HEK293 (cell line): Measurements from ENCODE around the gene PCSK2.

ENCODE experiments used
- CTCF ChIA-PET: fragments of 350-600 bp; formaldehyde crosslinking; extraction: SDS; loops from one replicate; lab custom pipeline; 2021; ENCODE audit warnings: antibody characterized with exemption; lab: Yijun Ruan, JAX
- POLR2A ChIA-PET: fragments of 300-600 bp; formaldehyde crosslinking; extraction: SDS; loops from one replicate; lab custom pipeline; 2020; ENCODE audit warnings: antibody characterized with exemption, inconsistent platforms; lab: Yijun Ruan, JAX
- H3K27ac ChIP-seq: fragments of 200-500 bp; sonication (Bioruptor generic); 2 replicates; pipeline ENCODE4 v1.5.1; 2014; ENCODE audit warnings: low read depth, low read length, control low read depth, inconsistent platforms; ENCODE audit errors: extremely low read depth
- H3K36me3 ChIP-seq, 2 experiments: fragments of 200-500 bp in 1 of 2; sonication (Bioruptor generic) in 1 of 2; 1 replicate in 1 of 2; 2 replicates in 1 of 2; pipeline ENCODE4 v1.5.1; 2014 to 2017; ENCODE audit warnings: inconsistent platforms in 2 of 2, low read length in 2 of 2; ENCODE audit not compliant: control insufficient read depth in 2 of 2, insufficient read depth in 1 of 2
- H3K4me1 ChIP-seq: fragments of 200-500 bp; sonication (Bioruptor generic); 2 replicates; pipeline ENCODE4 v1.5.1; 2014; ENCODE audit warnings: mild to moderate bottlenecking, low read length, inconsistent platforms; ENCODE audit not compliant: control insufficient read depth, insufficient read depth
- H3K4me3 ChIP-seq: 2 replicates; pipeline ENCODE4 v1.5.1; 2011; ENCODE audit warnings: low read depth, mild to moderate bottlenecking, control low read depth, low read length, moderate library complexity
- H3K9me3 ChIP-seq: fragments of 200-500 bp; sonication (Bioruptor generic); 2 replicates; pipeline ENCODE4 v1.5.1; 2014; ENCODE audit warnings: low read depth, low read length, inconsistent platforms; ENCODE audit not compliant: control insufficient read depth, insufficient read depth
- AEBP2 ChIP-seq: fragments of 450-650 bp; formaldehyde crosslinking; IDR thresholded peaks from 2 replicates; pipeline ENCODE4 v1.5.1; 2016; ENCODE audit warnings: missing biosample characterization, missing genetic modification characterization, borderline replicate concordance
- ATF2 ChIP-seq: fragments of 450-650 bp; formaldehyde crosslinking; IDR thresholded peaks from 2 replicates; pipeline ENCODE4 v1.5.1; 2016; ENCODE audit warnings: missing biosample characterization, missing genetic modification characterization, low read depth
- HOXD13 ChIP-seq: sonication (generic); formaldehyde crosslinking; IDR thresholded peaks from 2 replicates; pipeline ENCODE4 v1.8.0; 2022; ENCODE audit warnings: missing genetic modification reagents, borderline replicate concordance
- INSM2 ChIP-seq: fragments of 450-650 bp; formaldehyde crosslinking; IDR thresholded peaks from 2 replicates; pipeline ENCODE4 v1.5.1; 2016; ENCODE audit warnings: missing biosample characterization, missing genetic modification characterization
- KLF17 ChIP-seq: fragments of 450-650 bp; formaldehyde crosslinking; IDR thresholded peaks from 2 replicates; pipeline ENCODE4 v1.5.1; 2016; ENCODE audit warnings: missing biosample characterization, missing genetic modification characterization
- YY2 ChIP-seq: fragments of 450-650 bp; formaldehyde crosslinking; IDR thresholded peaks from 2 replicates; pipeline ENCODE4 v1.5.1; 2016; ENCODE audit warnings: missing biosample characterization, missing genetic modification characterization
- ZBTB17 ChIP-seq: fragments of 450-650 bp; formaldehyde crosslinking; IDR thresholded peaks from 2 replicates; pipeline ENCODE4 v1.5.1; 2016; ENCODE audit warnings: missing biosample characterization, missing genetic modification characterization
- ZBTB49 ChIP-seq: fragments of 450-650 bp; formaldehyde crosslinking; IDR thresholded peaks from 2 replicates; pipeline ENCODE4 v1.5.1; 2016; ENCODE audit warnings: missing biosample characterization, missing genetic modification characterization, low read depth
- ZNF138 ChIP-seq: fragments of 450-650 bp; formaldehyde crosslinking; IDR thresholded peaks from 2 replicates; pipeline ENCODE4 v1.5.1; 2016; ENCODE audit warnings: missing biosample characterization, missing genetic modification characterization, borderline replicate concordance
- ZNF157 ChIP-seq: fragments of 450-650 bp; formaldehyde crosslinking; IDR thresholded peaks from 2 replicates; pipeline ENCODE4 v1.5.1; 2016; ENCODE audit warnings: missing biosample characterization, missing genetic modification characterization
- ZNF248 ChIP-seq: fragments of 450-650 bp; formaldehyde crosslinking; IDR thresholded peaks from 2 replicates; pipeline ENCODE4 v1.5.1; 2017; ENCODE audit warnings: missing biosample characterization, missing genetic modification characterization
- ZNF26 ChIP-seq: fragments of 450-650 bp; formaldehyde crosslinking; IDR thresholded peaks from 2 replicates; pipeline ENCODE4 v1.5.1; 2016; ENCODE audit warnings: missing biosample characterization, missing genetic modification characterization
- ZNF311 ChIP-seq: fragments of 450-650 bp; formaldehyde crosslinking; IDR thresholded peaks from 2 replicates; pipeline ENCODE4 v1.5.1; 2017; ENCODE audit warnings: missing biosample characterization, missing genetic modification characterization, borderline replicate concordance
- ZNF324 ChIP-seq: fragments of 450-650 bp; formaldehyde crosslinking; IDR thresholded peaks from 2 replicates; pipeline ENCODE4 v1.5.1; 2016; ENCODE audit warnings: missing biosample characterization, missing genetic modification characterization
- ZNF521 ChIP-seq: fragments of 450-650 bp; formaldehyde crosslinking; IDR thresholded peaks from 2 replicates; pipeline ENCODE4 v1.5.1; 2017; ENCODE audit warnings: missing biosample characterization, mild to moderate bottlenecking, missing genetic modification characterization
- ZNF548 ChIP-seq: fragments of 450-650 bp; formaldehyde crosslinking; IDR thresholded peaks from 2 replicates; pipeline ENCODE4 v1.5.1; 2016; ENCODE audit warnings: missing biosample characterization, missing genetic modification characterization
- ZNF623 ChIP-seq: fragments of 450-650 bp; formaldehyde crosslinking; IDR thresholded peaks from 2 replicates; pipeline ENCODE4 v1.5.1; 2016; ENCODE audit warnings: missing biosample characterization, missing genetic modification characterization
- ZNF658 ChIP-seq: fragments of 450-650 bp; formaldehyde crosslinking; IDR thresholded peaks from 2 replicates; pipeline ENCODE4; 2016; ENCODE audit warnings: missing biosample characterization, missing genetic modification characterization
- ZNF677 ChIP-seq: fragments of 450-650 bp; IDR thresholded peaks from 2 replicates; pipeline ENCODE4 v1.5.0; 2018; ENCODE audit warnings: missing biosample characterization, mild to moderate bottlenecking, missing genetic modification characterization, moderate library complexity
- ZNF776 ChIP-seq: fragments of 450-650 bp; formaldehyde crosslinking; IDR thresholded peaks from 2 replicates; pipeline ENCODE4 v1.5.0; 2017; ENCODE audit warnings: missing biosample characterization, missing genetic modification characterization, borderline replicate concordance
- ZSCAN23 ChIP-seq: fragments of 450-650 bp; formaldehyde crosslinking; IDR thresholded peaks from 2 replicates; pipeline ENCODE4 v1.5.1; 2016; ENCODE audit warnings: missing biosample characterization, missing genetic modification characterization
- ZSCAN4 ChIP-seq: fragments of 450-650 bp; formaldehyde crosslinking; IDR thresholded peaks from 2 replicates; pipeline ENCODE4 v1.5.1; 2017; ENCODE audit warnings: missing biosample characterization, missing genetic modification characterization

The PCSK2 gene

GRCh38 chr20:17365831-17366230 lies 139.0 kb downstream of the PCSK2 start (continued):
- TF ChIP-seq KLF17 (tag by site-specific recombination): no peak
- TF ChIP-seq ZNF776 (tag by site-specific recombination): no peak
- no peak for TF ChIP-seq HOXD13 (CRISPR knock-in tag)
- TF ChIP-seq ZNF311 (tag by site-specific recombination): no peak
- no peak for TF ChIP-seq YY2
- no peak for TF ChIP-seq ZNF623 (tag by site-specific recombination)
- no peak for TF ChIP-seq ZNF324
- no peak for TF ChIP-seq ATF2 (tag by site-specific recombination)
- TF ChIP-seq ZNF658 (tag by site-specific recombination): no peak

GRCh38 chr20:17369506-17369905 lies 142.7 kb downstream of the PCSK2 start:
- POLR2A ChIA-PET: no interaction called here
- H3K4me1 ChIP-seq: no peaks in the 10 kb centered on the region
- no peak overlapping the region for H3K4me3 ChIP-seq
- no peak overlapping the region for H3K27ac ChIP-seq
- no peak for TF ChIP-seq ZNF548
- TF ChIP-seq ZSCAN4: no peak
- no peak for TF ChIP-seq AEBP2 (tag by site-specific recombination)
- no peak for TF ChIP-seq ZBTB17
- H3K36me3 ChIP-seq: no peaks in the 10 kb centered on the region
- no peaks in the 10 kb centered on the region for H3K9me3 ChIP-seq
- CTCF ChIA-PET: no interaction called here

GRCh38 chr20:17372806-17373440 lies 146.1 kb downstream of the PCSK2 start:
- H3K4me3 ChIP-seq: no peak overlapping the region
- H3K9me3 ChIP-seq: no peaks in the 10 kb centered on the region
- ChIA-PET CTCF (interaction anchor here (0.5 kb wide), 1 partner anchor 21 kb away, joined by 3 read pairs; no protein-coding TSS in a partner anchor), POLR2A (no interaction called here)
- no peaks in the 10 kb centered on the region for H3K4me1 ChIP-seq
- no peaks in the 10 kb centered on the region for H3K36me3 ChIP-seq
- H3K27ac ChIP-seq: no peak overlapping the region
- TF ChIP-seq ZNF521 (no peak), ZSCAN23 (tag by site-specific recombination) (no peak), ZNF26 (tag by site-specific recombination) (no peak), ZNF138 (tag by site-specific recombination) (no peak), ZNF248 (tag by site-specific recombination) (no peak), ZNF548 (no peak), ZNF157 (tag by site-specific recombination) (no peak), INSM2 (tag by site-specific recombination) (no peak), ZBTB49 (no peak), ZNF677 (tag by site-specific recombination) (no peak)
